ENCODE data around the gene NOM1.

The NOM1 gene

GRCh38 chr7:156979007-156979606 lies 29.6 kb downstream of the NOM1 start:
- Histone ChIP-seq H3K4me1 (ENCODE audit: control insufficient read depth in 1 of 2, insufficient read depth in 2 of 2, low read length in 2 of 2) (no peaks in the 10 kb centered on the region), H3K9ac (ENCODE audit: low read depth in 1 of 2, low read length in 2 of 2) (no peak overlapping the region), H3K4me3 (ENCODE audit: low read depth in 1 of 2, low read length in 2 of 2) (no peak overlapping the region), H3K27me3 (ENCODE audit: control insufficient read depth in 1 of 2, insufficient read depth in 2 of 2, low read length in 2 of 2) (no peaks in the 10 kb centered on the region), H3K36me3 (ENCODE audit: control insufficient read depth in 1 of 2, insufficient read depth in 2 of 2, low read length in 2 of 2) (no peaks in the 10 kb centered on the region), H3K9me3 (ENCODE audit: control insufficient read depth in 1 of 2, low read length in 2 of 2) (peaks cover 0 to 8% of the 10 kb centered on the region in 2 donors), H3K27ac (ENCODE audit: low read depth, low read length) (no peak overlapping the region)

GRCh38 chr7:156979711-156980110 lies 30.2 kb downstream of the NOM1 start:
- Histone ChIP-seq H3K9ac (ENCODE audit: low read depth in 1 of 2, low read length in 2 of 2) (no peak overlapping the region), H3K27me3 (ENCODE audit: control insufficient read depth in 1 of 2, insufficient read depth in 2 of 2, low read length in 2 of 2) (no peaks in the 10 kb centered on the region), H3K4me3 (ENCODE audit: low read depth in 1 of 2, low read length in 2 of 2) (no peak overlapping the region), H3K27ac (ENCODE audit: low read depth, low read length) (no peak overlapping the region), H3K9me3 (ENCODE audit: control insufficient read depth in 1 of 2, low read length in 2 of 2) (peaks cover 0 to 8% of the 10 kb centered on the region in 2 donors), H3K36me3 (ENCODE audit: control insufficient read depth in 1 of 2, insufficient read depth in 2 of 2, low read length in 2 of 2) (no peaks in the 10 kb centered on the region), H3K4me1 (ENCODE audit: control insufficient read depth in 1 of 2, insufficient read depth in 2 of 2, low read length in 2 of 2) (no peaks in the 10 kb centered on the region)

DNA sequence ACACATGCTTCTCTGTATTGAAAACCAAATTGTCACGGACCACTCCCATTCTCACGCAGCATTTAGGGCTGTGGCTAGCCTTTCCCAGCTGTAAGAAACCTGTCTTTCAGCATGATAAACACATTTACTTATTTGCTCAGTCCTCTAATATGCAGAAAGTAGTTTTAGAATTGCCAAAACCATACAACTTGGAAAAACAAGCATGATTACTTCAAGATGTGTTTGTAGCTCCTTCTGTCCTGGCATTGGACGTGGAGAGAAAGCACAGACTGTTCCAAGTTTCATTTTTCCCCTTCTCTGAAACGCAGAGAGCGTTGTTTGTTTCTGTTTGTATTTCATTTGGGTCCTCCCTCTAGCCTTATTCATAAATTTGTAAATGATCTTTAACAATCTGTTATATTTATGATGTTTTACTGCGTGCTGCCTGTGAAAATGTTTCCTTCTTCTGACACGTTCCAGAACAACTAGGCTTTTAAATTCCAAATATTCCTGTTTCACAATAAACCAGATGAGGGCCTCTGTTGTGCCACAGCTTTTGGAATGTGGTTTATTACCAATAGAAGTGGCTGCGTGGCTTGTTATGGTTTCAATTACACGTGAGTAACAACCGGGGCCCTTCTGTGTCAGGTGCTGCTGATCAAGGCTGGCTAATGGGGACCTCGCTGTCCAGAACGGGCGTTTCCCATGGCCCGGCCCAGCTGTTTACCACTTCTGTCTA lies 34.8 kb downstream of the NOM1 start:
- H3K9ac ChIP-seq (ENCODE audit: low read depth in 1 of 2, low read length in 2 of 2) = no peak overlapping the region
- no peak overlapping the region for H3K4me3 ChIP-seq (ENCODE audit: low read depth in 1 of 2, low read length in 2 of 2)
- no peaks in the 10 kb centered on the region for H3K36me3 ChIP-seq (ENCODE audit: control insufficient read depth in 1 of 2, insufficient read depth in 2 of 2, low read length in 2 of 2)
- H3K4me1 ChIP-seq (ENCODE audit: control insufficient read depth in 1 of 2, insufficient read depth in 2 of 2, low read length in 2 of 2) = no peaks in the 10 kb centered on the region
- no peaks in the 10 kb centered on the region for H3K27me3 ChIP-seq (ENCODE audit: control insufficient read depth in 1 of 2, insufficient read depth in 2 of 2, low read length in 2 of 2)
- peaks cover 0 to 5% of the 10 kb centered on the region in 2 donors for H3K9me3 ChIP-seq (ENCODE audit: control insufficient read depth in 1 of 2, low read length in 2 of 2)
- no peak overlapping the region for H3K27ac ChIP-seq (ENCODE audit: low read depth, low read length)

DNA sequence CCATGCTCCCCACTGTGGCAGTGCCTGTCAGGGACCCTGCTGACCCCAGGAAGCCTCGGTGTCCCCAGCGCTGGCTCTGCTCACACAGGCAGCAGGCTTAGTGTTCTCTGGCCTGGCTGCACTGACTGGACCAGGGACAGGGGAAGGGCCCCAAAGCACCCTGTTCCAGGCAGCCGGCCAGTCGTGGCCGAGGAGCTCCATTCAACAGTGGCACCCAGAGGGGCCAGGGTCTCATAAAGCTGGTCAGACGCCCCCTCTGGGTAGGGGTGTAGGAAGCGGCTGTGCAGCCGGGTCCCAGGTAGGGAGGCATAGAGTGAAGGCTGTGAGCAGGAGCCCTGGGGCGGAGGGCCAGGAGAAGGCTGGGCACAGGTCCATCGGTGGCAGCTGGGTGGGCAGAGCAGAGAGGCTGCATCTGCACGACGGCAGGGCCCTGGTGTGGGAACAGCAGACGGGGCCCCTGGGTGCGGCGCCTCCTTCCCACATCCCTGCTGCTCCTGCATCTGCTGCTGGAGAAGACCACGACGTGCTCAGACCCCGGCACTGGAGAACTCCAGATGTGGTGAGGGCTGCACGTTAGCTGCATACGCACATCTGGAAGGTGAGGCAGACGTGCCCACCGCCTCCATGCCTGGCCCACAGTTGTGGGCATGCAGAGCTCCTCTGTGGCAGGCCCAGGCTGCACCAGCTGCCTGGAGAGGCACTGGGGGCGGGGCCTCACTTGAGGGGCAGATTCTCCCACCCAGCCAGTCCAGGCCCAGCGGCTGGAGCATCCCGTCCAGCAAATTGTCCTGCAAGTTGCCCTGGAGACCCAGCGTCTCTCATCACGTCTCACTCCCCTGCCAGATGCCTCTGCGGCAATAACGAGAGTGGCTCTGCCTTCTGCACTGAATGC lies 35.8 kb downstream of the NOM1 start:
- Histone ChIP-seq H3K27me3 (ENCODE audit: control insufficient read depth in 1 of 2, insufficient read depth in 2 of 2, low read length in 2 of 2) (no peaks in the 10 kb centered on the region), H3K4me3 (ENCODE audit: low read depth in 1 of 2, low read length in 2 of 2) (no peak overlapping the region), H3K4me1 (ENCODE audit: control insufficient read depth in 1 of 2, insufficient read depth in 2 of 2, low read length in 2 of 2) (no peaks in the 10 kb centered on the region), H3K9me3 (ENCODE audit: control insufficient read depth in 1 of 2, low read length in 2 of 2) (no peaks in the 10 kb centered on the region), H3K36me3 (ENCODE audit: control insufficient read depth in 1 of 2, insufficient read depth in 2 of 2, low read length in 2 of 2) (no peaks in the 10 kb centered on the region), H3K27ac (ENCODE audit: low read depth, low read length) (no peak overlapping the region), H3K9ac (ENCODE audit: low read depth in 1 of 2, low read length in 2 of 2) (no peak overlapping the region)

GRCh38 chr7:156986378-156986777 lies 36.9 kb downstream of the NOM1 start:
- Histone ChIP-seq H3K4me1 (ENCODE audit: control insufficient read depth in 1 of 2, insufficient read depth in 2 of 2, low read length in 2 of 2) (no peaks in the 10 kb centered on the region), H3K36me3 (ENCODE audit: control insufficient read depth in 1 of 2, insufficient read depth in 2 of 2, low read length in 2 of 2) (no peaks in the 10 kb centered on the region), H3K9me3 (ENCODE audit: control insufficient read depth in 1 of 2, low read length in 2 of 2) (no peaks in the 10 kb centered on the region), H3K4me3 (ENCODE audit: low read depth in 1 of 2, low read length in 2 of 2) (no peak overlapping the region), H3K9ac (ENCODE audit: low read depth in 1 of 2, low read length in 2 of 2) (no peak overlapping the region), H3K27ac (ENCODE audit: low read depth, low read length) (no peak overlapping the region), H3K27me3 (ENCODE audit: control insufficient read depth in 1 of 2, insufficient read depth in 2 of 2, low read length in 2 of 2) (no peaks in the 10 kb centered on the region)

- Histone ChIP-seq H3K36me3 (ENCODE audit: control insufficient read depth in 1 of 2, insufficient read depth in 2 of 2, low read length in 2 of 2) (no peaks in the 10 kb centered on the region), H3K9me3 (ENCODE audit: control insufficient read depth in 1 of 2, low read length in 2 of 2) (no peaks in the 10 kb centered on the region), H3K27me3 (ENCODE audit: control insufficient read depth in 1 of 2, insufficient read depth in 2 of 2, low read length in 2 of 2) (no peaks in the 10 kb centered on the region), H3K27ac (ENCODE audit: low read depth, low read length) (no peak overlapping the region), H3K4me3 (ENCODE audit: low read depth in 1 of 2, low read length in 2 of 2) (no peak overlapping the region), H3K9ac (ENCODE audit: low read depth in 1 of 2, low read length in 2 of 2) (no peak overlapping the region), H3K4me1 (ENCODE audit: control insufficient read depth in 1 of 2, insufficient read depth in 2 of 2, low read length in 2 of 2) (peaks cover 4 to 8% of the 10 kb centered on the region in 2 donors)
Measured at GRCh38 chr7:156988343-156989185, 39.1 kb downstream of the NOM1 start.

DNA sequence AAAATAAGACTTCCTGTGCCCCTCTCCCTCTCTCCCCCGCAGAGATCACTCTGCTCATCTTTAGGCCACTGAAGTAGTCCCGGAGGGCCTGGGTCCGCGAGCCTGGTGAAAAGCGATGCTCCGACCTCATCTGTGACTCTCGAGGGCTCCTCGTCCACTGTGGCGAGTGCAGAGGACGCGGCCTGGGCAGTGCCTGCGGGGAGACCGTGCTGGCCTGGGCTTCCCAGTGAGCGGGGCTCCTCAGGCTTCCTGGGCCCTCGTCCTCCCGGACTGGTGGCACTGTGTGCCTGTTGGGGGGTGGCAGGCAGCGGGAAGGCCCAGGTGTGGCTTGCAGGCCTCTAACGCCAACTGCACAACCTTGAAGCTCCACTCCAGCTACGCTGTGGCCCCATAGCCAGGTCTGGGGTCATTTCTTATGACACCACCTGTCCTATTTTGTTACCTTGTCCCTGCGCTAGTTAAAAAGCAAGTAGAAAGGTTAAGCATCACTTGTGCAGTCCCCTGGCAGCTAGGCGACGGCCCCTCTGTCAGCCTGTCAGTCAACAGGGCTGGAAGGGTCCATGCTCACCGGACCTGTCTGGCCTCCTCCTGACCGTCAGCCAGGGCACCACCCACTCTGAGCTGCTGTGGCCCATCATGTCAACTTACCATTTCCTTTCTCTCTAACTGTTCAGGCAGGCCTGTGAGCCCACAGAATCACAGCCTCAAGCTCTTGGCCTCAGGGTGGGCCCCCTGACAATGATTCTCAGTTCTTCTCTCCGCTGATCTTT lies 40.4 kb downstream of the NOM1 start:
- Histone ChIP-seq H3K9me3 (ENCODE audit: control insufficient read depth in 1 of 2, low read length in 2 of 2) (no peaks in the 10 kb centered on the region), H3K9ac (ENCODE audit: low read depth in 1 of 2, low read length in 2 of 2) (no peak overlapping the region), H3K36me3 (ENCODE audit: control insufficient read depth in 1 of 2, insufficient read depth in 2 of 2, low read length in 2 of 2) (no peaks in the 10 kb centered on the region), H3K27me3 (ENCODE audit: control insufficient read depth in 1 of 2, insufficient read depth in 2 of 2, low read length in 2 of 2) (no peaks in the 10 kb centered on the region), H3K4me3 (ENCODE audit: low read depth in 1 of 2, low read length in 2 of 2) (no peak overlapping the region), H3K4me1 (ENCODE audit: control insufficient read depth in 1 of 2, insufficient read depth in 2 of 2, low read length in 2 of 2) (peaks cover 4 to 13% of the 10 kb centered on the region in 2 donors), H3K27ac (ENCODE audit: low read depth, low read length) (no peak overlapping the region)

DNA sequence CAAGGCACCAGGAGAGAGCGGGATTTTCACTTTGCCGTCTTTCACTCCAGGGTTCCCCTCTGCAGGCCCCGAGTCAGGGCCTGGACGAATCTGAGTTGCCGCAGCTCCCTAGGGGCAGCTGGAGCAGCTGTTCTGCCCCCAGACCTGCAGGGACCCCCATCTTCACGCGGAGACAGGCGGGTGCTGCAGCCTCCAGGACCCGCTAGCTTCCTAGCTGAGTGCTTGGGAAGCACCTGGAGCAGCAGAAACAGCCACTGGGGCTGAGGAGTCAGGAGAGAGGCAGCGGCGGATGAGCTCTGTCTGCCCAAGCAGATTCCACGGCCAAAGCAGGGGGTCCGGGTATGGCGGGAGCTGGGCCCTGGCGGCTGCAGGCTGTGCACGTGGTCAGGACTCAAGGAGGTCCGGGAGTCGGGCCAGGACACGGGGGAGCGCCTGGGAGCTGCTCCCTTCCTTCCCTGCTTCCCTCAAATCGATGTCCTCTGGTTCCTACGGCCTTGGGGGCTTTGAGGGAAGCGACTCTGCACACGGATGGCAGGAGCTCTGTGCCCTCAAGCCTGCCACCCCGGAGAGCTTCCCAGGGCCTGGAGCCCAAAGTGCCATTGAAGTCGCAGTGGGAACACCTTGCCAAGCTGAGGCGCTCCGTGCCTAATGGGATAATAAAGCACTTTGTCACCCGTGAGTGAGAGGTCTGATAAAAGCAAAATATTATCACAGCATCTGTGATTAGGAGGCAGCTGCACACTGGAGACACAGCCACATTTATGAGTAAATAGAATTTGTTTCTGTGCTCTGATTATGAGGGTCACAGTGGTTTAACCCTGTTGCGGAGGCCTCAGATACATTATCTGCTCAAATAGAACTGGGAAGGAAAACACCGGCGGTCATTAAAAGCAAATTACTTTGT lies 43.8 kb downstream of the NOM1 start:
- H3K27ac ChIP-seq (ENCODE audit: low read depth, low read length) = no peak overlapping the region
- peaks cover 4 to 13% of the 10 kb centered on the region in 2 donors for H3K4me1 ChIP-seq (ENCODE audit: control insufficient read depth in 1 of 2, insufficient read depth in 2 of 2, low read length in 2 of 2)
- peaks cover 0 to under 1% of the 10 kb centered on the region in 2 donors for H3K27me3 ChIP-seq (ENCODE audit: control insufficient read depth in 1 of 2, insufficient read depth in 2 of 2, low read length in 2 of 2)
- no peaks in the 10 kb centered on the region for H3K36me3 ChIP-seq (ENCODE audit: control insufficient read depth in 1 of 2, insufficient read depth in 2 of 2, low read length in 2 of 2)
- H3K9me3 ChIP-seq (ENCODE audit: control insufficient read depth in 1 of 2, low read length in 2 of 2) = no peaks in the 10 kb centered on the region
- peak overlapping the region in 1 of 2 donors; percentile 17 for H3K4me3 ChIP-seq (ENCODE audit: low read depth in 1 of 2, low read length in 2 of 2)
- H3K9ac ChIP-seq (ENCODE audit: low read depth in 1 of 2, low read length in 2 of 2) = no peak overlapping the region

Data from duodenal mucosa (tissue), 2 donors.